HCEC 1CT (cell line): Measurements from ENCODE around the gene WFIKKN1.
A peak's percentile ranks its signal among the peaks of the same experiment; 100 is the strongest.

Experiments
- DNase-seq: peaks from one replicate; pipeline ENCODE4 v3.0.0-alpha.2; 2017

Gene WFIKKN1

GRCh38 chr16:675884-676564 lies 45.2 kb downstream of the WFIKKN1 start:
- no peak for DNase-seq

DNA sequence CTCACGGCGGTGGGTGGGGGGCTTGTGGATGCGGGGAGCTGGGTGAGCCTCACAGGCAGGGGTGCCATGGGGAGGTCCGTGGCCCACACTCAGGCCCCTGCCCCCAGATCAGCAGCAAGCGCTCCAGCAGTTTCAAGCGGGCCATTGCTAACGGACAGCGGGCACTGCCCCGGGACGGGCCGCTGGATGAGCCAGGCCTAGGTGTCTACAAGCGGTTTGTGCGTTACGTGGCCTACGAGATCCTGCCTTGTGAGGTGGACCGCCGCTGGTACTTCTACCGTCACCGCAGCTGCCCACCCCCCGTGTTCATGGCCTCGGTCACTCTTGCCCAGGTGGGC lies 45.7 kb downstream of the WFIKKN1 start:
- DNase-seq, result no peak

- DNase-seq, result no peak
These were observed 46.1 kb downstream of the WFIKKN1 start for GRCh38 chr16:676913-677312.

GRCh38 chr16:677316-678190 lies 46.8 kb downstream of the WFIKKN1 start:
- DNase-seq, result no peak

DNA sequence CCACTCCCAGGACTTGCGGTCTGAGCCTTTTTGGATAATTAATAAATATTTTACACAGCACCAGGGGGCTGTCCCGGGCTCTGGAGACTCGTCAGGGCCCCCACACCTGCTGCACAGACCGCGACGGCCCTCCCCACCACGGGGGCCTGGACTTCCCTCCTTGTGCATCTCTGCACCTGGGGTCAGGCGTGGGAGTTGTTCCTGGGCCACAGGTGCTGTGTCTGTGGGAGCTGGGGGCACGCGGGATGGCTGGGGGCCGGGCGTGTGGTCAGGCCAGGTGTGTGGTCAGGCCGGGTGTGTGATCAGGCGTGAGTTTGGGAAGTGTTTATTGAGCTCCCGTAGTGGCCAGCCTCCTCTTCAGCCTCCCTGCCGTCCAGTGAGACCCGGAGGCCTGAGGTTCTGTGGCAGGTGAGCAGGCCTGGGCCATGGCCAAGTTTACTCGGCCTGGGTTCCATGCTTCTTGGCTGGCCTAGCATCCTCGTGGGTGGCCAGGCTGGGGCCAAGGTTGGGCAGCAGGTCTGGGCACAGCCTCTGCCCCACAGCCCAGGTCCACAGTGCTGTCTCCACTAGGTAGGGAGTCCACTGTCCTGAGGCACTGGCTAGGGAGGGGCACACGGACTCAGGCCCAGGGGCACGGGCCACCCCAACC lies 47.5 kb downstream of the WFIKKN1 start:
- no peak for DNase-seq

DNA sequence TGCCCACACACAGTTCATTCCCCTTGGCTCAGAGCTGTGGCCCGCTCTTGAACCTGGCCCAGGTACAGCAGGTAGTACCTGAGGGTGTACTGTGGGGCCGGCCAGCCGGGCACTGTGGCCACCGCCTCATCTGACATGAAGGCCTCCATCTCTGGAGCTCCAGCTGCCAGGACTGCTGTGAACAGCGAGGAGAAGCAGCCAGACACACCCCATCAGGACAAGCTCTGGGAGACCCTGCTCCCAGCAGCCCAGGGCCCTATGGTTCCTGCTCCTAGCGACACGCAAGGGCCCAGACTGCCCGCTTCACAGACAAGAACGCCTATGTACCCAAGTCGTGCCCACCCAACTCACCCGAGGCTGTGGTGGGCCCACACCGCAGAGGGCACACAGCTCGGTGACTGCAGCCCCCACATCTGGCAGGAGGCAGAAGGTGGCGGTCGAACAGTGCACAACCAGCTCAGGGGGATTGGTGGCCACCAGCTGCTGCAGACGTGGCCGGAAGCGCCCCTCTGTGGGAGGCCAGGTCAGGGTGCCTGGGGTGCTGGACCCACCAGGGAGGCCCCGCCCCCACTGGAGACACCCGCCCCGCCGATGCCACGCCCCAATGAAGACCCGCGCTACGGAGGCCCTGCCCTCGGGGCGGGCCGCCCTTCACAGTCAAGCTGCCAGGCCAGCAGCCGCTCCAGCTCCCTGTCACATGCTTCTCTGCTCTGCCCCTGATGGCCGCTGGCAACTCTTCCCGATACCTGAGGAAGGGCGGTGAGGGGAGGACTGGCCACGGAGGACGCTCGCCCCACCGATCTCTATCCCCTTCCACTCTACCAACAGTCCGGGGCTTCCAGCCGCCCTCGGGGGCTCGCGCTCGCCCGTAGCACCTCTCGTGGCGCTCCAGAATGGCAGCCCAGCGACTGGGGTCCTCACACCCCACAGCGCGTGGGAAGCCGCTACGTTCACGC lies 48.4 kb downstream of the WFIKKN1 start:
- no peak for DNase-seq

DNA sequence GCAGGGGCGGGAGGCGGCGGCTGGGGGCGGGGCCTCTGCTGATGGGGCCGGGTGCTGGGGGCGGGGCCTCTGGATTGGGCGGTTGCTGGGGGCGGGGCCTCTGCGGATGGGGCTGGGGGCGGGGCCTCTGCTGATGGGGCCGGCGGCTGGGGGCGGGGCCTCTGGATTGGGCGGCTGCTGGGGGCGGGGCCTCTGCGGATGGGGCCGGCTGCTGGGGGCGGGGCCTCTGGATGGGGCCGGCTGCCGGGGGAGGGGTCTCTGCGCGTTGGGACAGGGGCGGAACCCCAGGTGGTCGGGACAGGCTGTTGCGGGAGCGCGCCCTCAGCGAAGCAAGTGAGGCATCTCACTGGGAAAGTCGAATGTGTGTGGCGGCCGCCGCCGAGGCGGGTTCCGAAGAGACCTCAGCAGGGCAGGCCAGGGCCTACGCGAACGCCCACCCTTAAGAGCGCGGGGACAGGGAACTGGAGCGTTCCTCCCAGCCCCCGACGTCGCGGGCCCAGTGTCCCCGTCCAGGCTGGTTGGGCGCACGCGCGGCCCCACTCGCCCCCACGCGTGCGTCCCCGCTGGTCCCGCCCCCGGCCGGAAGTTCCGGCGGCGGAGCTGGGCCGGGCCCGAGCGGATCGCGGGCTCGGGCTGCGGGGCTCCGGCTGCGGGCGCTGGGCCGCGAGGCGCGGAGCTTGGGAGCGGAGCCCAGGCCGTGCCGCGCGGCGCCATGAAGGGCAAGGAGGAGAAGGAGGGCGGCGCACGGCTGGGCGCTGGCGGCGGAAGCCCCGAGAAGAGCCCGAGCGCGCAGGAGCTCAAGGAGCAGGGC lies 49.2 kb downstream of the WFIKKN1 start, which contains the start of gene STUB1:
Gene STUB1 (plus strand): TSS at position 597 of the 811 bp plus-strand sequence. CDS start 116 bp downstream, at position 713.
- peak; percentile 73 for DNase-seq

- no peak for DNase-seq
These were observed 49.8 kb downstream of the WFIKKN1 start for GRCh38 chr16:680625-680945.

- peak; percentile 21 for DNase-seq
These were observed 50.4 kb downstream of the WFIKKN1 start for GRCh38 chr16:680967-681745.

DNA sequence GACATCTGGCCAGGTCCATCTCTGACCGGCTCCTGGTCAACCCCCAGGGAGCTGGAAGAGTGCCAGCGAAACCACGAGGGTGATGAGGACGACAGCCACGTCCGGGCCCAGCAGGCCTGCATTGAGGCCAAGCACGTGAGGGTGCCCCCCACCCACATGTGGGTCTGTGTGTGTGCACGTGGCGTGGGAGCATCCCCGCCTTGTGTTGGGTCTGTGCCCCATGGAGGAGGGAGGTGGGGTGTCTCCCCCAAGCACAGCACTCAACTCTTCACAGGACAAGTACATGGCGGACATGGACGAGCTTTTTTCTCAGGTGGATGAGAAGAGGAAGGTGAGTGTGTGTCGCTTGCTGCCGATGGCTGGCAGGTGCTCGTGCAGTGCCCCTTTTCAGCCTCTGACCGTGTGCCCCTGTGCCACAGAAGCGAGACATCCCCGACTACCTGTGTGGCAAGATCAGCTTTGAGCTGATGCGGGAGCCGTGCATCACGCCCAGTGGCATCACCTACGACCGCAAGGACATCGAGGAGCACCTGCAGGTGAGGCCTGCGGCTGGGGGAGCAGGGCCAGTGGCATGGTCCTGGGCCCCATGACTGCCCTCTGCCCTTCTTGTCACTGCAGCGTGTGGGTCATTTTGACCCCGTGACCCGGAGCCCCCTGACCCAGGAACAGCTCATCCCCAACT lies 51.1 kb downstream of the WFIKKN1 start:
- no peak for DNase-seq

- DNase-seq, result no peak
These were observed 52.0 kb downstream of the WFIKKN1 start for GRCh38 chr16:682493-683395.

DNA sequence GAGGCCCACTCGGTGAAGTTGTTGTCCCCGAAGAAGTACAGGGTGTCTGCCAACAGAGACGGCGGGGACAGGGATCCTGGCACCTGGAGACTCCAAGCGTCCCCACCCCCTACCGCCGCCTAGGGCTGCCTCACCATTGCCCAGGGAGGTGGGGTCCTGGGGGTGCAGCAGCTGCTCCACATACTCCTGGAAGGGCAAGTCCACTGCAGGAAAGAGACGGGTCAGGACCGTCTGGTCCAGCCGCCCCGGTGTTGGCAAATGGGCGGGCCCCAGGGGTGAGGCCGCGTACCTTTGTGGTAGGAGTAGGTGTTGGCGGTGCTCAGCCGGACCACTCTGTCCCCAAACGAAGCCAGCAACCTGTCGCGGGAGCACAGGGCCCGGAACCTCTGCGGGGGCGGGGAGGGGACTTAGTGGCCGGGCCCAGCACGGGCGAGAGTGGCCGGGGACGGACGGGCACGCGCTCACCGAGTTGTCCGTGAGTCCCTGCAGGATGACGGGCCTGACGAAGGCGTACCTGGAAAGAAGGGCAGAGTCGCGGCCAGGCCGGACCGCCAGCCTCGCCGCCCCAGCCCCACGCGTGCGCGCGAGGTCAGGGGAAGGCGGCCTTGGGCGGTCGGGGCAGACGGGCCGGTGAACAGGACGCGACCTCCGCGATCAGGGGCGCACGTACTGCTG lies 52.7 kb downstream of the WFIKKN1 start:
- DNase-seq, result no peak
